Adrenal gland (tissue), 12 donors: ENCODE results near the gene GATA1. TPM values are rescaled to one million over a fixed set of nuclear protein-coding genes. Genes with fewer than 3 reads are reported as not detected.

Source experiments
- DNase-seq, 7 donors: peaks; one replicate each; pipeline ENCODE4 v3.0.0-alpha.2; 2019 to 2020
- H3K27ac ChIP-seq, 5 donors: fragments of 200-600 bp; sonication (generic) in 4 of 5; 1 replicate in 3 of 5; 2 replicates in 2 of 5; pipeline versions ENCODE4 v1.5.1 to v1.8.0; 2016 to 2020; ENCODE audit warnings: mild to moderate bottlenecking in 1 of 5
- H3K27me3 ChIP-seq: fragments of 200-600 bp; 2 replicates; pipeline ENCODE4 v1.8.0; 2021
- H3K36me3 ChIP-seq, 2 donors: fragments of 200-600 bp; replicated peaks in 1 of 2; 1 replicate in 1 of 2; 2 replicates in 1 of 2; pipeline versions ENCODE4 v1.5.1 to v1.8.0; 2018 to 2022
- H3K4me1 ChIP-seq, 2 donors: fragments of 200-600 bp; replicated peaks in 1 of 2; 1 replicate in 1 of 2; 2 replicates in 1 of 2; pipeline versions ENCODE4 v1.5.1 to v1.8.0; 2018 to 2021
- H3K4me3 ChIP-seq, 4 donors: fragments of 200-600 bp; sonication (generic) in 3 of 4; one replicate each; pipeline ENCODE4 v1.5.1; 2016 to 2018
- H3K9me3 ChIP-seq, 3 donors: fragments of 200-600 bp; sonication (generic) in 1 of 3; replicated peaks in 1 of 3; 1 replicate in 2 of 3; 2 replicates in 1 of 3; pipeline versions ENCODE4 v1.5.1 to v1.8.0; 2016 to 2021
- CTCF ChIP-seq, 6 experiments: fragments of 450-650 bp in 4 of 6; fragments of 200-600 bp in 2 of 6; sonication (generic) in 1 of 6; IDR thresholded peaks; 1 replicate in 5 of 6; 2 replicates in 1 of 6; pipeline versions ENCODE4 v1.5.1 to v1.8.0; 2016 to 2021; ENCODE audit warnings: antibody characterized with exemption in 6 of 6, mild to moderate bottlenecking in 2 of 6, moderate library complexity in 1 of 6
- POLR2A ChIP-seq, 2 donors: fragments of 450-650 bp; IDR thresholded peaks; one replicate each; pipeline ENCODE4 v1.6.1; 2017; ENCODE audit warnings: antibody characterized with exemption in 2 of 2, mild to moderate bottlenecking in 2 of 2, moderate library complexity in 1 of 2
- WGBS, 4 donors: extraction: QIAGEN DNeasy Blood & Tissue Kit in 2 of 4; methylation state at CpG; one replicate each; pipeline versions ENCODE4 v1.1.5 to v1.1.7; 2013 to 2017; 5-methylcytosine and 5-hydroxymethylcytosine counted together
- intact Hi-C, 2 donors: fragments of 100-400 bp; cut with DNase I; formaldehyde crosslinking; loops; one replicate each; pipeline versions ENCODE4 v1.14.1 to v1.15.0; 2022 to 2023
- polyA plus RNA-seq, 3 donors: library from polyadenylated mRNA; stranded (reverse); fragments of 200-250 nt in 2 of 3; fragments of 350-450 nt in 1 of 3; fragmentation: Illumina TruSeq in 1 of 3; extraction: RNeasy Lipid Tissue Mini Kit (QIAGEN cat#74804) in 1 of 3; gene quantifications; one replicate each; pipeline ENCODE4 v1.2.3, GENCODE V29; 2013 to 2014
- total RNA-seq, 9 donors: library from RNA; depleted of rRNA in 4 of 9; stranded (reverse); fragments of >200 nt in 4 of 9; fragments of 120-200 nt in 1 of 9; fragmentation: NEBNext Ultra II Directional in 1 of 9; extraction: Animal tissue kit (Norgen Biotek cat#: 25700) in 1 of 9; gene quantifications; one replicate each; pipeline versions ENCODE4 v1.1.0 to v1.2.4, GENCODE V29; 2013 to 2023
- donor health status: healthy with polysubstance abuse.
- donor health status: Bipolar disorder and iron deficiency.
- donor health status: DM: yes; HTN: yes; CAD: no.
- donor health status: DM: no; HTN: no; CAD: no.
- donor health status: DM: no; HTN: no; CAD: no.
- donor health status: DM: yes; HTN: yes; CAD: no.

GATA1 gene
- total and polyA plus RNA-seq, 12 donors, result 0.27 to 0.43 (median 0.33) TPM; not detected in 9

DNA sequence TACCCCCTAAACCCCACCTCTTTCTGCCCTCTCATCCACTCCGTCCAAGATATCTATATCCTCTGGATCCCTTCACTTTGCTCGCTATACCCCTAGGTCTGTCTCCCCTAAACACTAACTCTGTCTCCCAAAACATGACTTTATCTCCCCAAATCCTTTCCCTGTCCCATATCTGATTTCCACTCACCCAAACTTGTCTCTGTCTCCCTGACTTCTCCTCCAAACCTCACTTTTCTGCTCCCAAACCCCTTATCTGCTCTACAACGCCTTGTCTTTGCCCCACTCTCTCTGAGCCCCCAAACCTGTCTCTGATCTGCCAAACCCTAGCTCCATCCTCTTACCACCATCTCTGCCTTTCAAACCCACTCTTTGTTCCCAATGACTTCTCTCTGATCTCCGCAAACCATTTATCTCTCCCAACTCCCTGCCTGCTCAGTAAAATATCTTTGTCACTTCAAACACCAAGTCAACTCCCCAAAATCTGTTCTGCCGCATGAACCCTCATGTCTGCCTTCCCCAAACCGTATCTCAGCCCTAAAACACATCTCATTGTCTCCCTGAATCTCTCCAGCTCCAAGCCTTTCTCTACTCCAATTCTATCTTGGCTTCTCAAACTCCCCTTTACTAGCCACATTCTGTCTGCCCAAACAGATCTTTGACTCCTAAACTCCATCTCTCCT, 575 bp downstream of the GATA1 start:
- TF ChIP-seq POLR2A (IDR thresholded peaks at IDR 0.05) (no peak), CTCF (IDR thresholded peaks at IDR 0.05) (no peak)
- 62 to 72% (median 65%) methylated on average over 6 of the region's 6 CpGs for WGBS, 4 donors
- H3K9me3 ChIP-seq, result no peaks in the 10 kb centered on the region
- no peak overlapping the region for H3K27ac ChIP-seq
- H3K36me3 ChIP-seq, result no peaks in the 10 kb centered on the region
- no peaks in the 10 kb centered on the region for H3K4me1 ChIP-seq
- H3K4me3 ChIP-seq, result no peak overlapping the region
- intact Hi-C loops, result no loop called here
- DNase-seq, result no peak
- H3K27me3 ChIP-seq, result peaks cover 14% of the 10 kb centered on the region

DNA sequence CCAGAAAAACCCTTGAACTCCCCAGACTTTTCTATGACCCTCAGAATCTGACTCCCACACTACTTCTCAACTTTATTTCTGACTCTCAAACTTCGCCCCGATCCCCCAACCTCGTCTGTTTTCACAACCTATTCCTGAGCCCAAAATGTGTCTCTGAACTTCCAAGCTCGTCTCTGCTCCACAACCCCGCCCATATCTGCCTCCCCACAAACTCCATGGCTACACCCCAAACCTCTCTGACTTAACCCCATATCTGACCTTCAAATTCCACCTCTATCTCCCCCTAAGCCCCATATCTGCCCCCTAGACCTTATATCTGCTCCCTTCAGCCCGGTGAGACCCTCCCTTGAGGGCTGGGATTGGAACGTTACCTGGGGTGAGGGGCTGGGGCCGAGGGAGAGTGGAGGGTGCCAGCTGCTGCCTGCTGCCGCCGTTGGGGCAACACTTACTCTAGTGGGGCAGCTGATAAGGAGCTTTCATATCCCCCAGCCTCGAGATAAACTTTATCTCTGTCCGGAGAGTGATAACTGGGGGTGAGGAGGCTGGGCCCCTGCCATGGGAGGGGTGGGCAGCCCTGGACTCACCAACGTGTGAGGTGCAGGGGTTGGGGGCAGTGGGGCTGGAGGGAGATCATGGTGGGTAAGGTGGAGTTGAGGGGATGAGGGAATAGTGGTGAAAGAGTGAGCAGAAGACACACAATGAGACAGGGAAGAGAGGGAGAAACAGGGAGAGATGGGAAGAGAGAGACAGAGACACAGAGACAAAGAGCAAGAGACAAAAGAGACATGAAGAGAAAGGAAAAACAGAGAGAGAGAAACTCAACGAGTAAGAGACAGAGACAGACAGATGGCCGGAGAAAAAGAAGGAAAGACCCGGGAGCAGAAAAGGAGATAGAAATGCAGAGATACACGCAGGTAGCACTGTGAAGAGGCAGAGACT, 1.4 kb downstream of the GATA1 start:
- Histone ChIP-seq H3K9me3 (no peaks in the 10 kb centered on the region), H3K36me3 (no peaks in the 10 kb centered on the region), H3K4me1 (no peaks in the 10 kb centered on the region), H3K27ac (no peak overlapping the region), H3K27me3 (peaks cover 14% of the 10 kb centered on the region), H3K4me3 (no peak overlapping the region)
- intact Hi-C loops, result no loop called here
- DNase-seq, result no peak
- 55 to 57% (median 56%) methylated on average over 12 to 17 of the region's 17 CpGs for WGBS, 4 donors
- TF ChIP-seq POLR2A (IDR thresholded peaks at IDR 0.05), result no peak
- no peak for TF ChIP-seq CTCF (IDR thresholded peaks at IDR 0.05)

- Histone ChIP-seq H3K27me3 (peaks cover 11% of the 10 kb centered on the region), H3K4me1 (no peaks in the 10 kb centered on the region), H3K36me3 (no peaks in the 10 kb centered on the region), H3K4me3 (no peak overlapping the region), H3K27ac (no peak overlapping the region), H3K9me3 (no peaks in the 10 kb centered on the region)
- DNase-seq, result no peak
- 48 to 70% (median 57%) methylated on average over 5 to 7 of the region's 7 CpGs for WGBS, 4 donors
- intact Hi-C loops, result loop anchor here in 1 of 2 donors (10.0 kb wide), 1 partner anchor 115 kb away; no protein-coding TSS in a partner anchor
- TF ChIP-seq POLR2A (IDR thresholded peaks at IDR 0.05), result no peak
- no peak for TF ChIP-seq CTCF (IDR thresholded peaks at IDR 0.05)
These were observed 3.2 kb downstream of the GATA1 start for GRCh38 chrX:48789366-48790220.
